Stimulated activated CD8-positive, alpha-beta memory T cell treated with anti-CD3 and anti-CD28 coated beads, Interleukin-15, amount 100 ng/mL, for 48 hours (primary cell): ENCODE measurements around the gene TENM3.
"Not testable (repeated sequence)": the region's sequence is repeated elsewhere in the genome, so short reads cannot be mapped to it uniquely, and the experiment has no call there.

Experiments
- DNase-seq, 2 donors: peaks; one replicate each; pipeline ENCODE4 v3.0.0-alpha.2; 2020; ENCODE audit warnings: low read depth in 2 of 2

The TENM3 gene

DNA sequence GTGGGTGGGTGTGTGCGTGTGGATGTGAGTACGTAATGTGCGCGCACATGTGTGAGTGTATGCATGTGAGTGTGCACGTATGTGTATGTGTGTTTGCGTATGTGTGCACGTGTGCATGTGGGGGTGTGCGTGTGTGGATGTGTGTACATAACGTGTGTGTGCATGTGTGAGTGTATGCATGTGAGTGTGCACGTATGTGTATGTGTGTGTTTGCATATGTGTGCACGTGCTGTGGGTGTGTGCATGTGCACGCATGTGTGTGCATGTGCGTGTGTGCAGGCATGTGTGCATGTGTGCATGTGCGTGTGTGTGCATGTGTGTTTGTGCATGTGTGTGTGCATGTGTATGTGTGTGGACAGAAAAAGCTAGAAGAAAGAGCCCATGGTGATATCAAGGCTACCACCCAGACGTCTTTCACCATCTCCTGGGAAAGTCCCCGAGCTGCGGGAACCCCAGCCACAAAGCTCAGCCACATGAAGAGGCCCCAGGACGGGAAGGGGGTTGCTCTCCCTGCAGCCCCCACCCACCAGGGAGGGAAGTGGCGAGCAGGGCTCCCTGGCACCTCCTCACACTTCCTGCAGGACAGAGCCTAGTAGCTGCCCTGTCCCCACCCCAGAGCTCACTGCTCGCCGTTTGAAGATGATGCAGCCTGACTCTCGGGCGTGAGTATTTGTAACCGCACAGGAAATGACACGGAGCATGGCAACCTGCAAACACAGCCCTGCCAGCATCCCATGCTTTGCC lies 565.6 kb downstream of the TENM3 start:
- peak; percentile 43 to 48 for DNase-seq

DNA sequence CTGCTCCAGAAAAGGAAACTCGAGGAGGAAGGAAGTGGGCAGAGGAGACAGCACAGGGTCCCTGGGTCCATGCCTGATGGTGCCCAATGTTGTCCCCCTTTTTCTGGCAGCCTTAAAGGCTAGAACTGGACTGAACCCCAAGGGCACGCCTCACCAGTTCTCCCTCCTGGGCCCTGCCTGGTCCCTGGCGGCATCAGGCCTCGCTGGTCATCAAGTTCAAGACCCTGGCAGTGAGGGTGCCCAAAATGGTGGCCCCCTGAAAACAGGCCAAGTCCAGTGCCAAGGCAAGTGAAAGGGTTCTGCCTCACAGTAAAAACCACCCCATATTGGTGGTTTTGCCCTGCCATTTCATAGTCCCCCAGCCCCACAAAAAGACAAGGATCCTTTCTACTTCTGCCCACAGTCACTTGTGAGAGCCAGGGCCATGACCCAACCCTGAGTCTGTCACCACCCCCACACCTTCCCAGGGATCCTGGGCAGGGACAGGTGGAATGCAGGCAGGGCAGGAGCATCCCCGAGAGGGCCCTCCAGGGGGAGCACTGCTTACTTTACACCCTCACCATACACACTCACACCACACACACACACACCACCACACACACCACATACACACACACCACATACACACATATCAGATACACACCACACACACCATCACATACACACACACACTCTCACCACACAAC lies 566.4 kb downstream of the TENM3 start:
- DNase-seq = no peak

DNA sequence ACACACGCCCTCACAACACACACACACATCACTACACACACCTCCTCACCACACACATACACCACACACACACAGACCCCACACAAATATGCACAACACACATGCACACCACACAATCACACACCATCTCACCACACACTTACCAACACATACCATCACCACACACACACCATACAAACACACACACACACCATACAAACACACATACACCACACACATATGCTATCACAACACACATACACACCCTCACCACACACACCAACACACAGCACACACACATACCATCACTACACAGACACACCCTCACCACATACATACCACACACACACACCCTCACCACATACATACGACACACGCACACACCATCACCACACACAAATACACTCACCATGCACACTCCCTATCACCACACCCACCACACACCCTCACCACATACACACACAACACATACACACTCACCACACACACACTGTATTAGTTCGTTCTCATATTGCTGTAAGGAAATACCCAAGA lies 567.0 kb downstream of the TENM3 start:
- DNase-seq = no peak

DNA sequence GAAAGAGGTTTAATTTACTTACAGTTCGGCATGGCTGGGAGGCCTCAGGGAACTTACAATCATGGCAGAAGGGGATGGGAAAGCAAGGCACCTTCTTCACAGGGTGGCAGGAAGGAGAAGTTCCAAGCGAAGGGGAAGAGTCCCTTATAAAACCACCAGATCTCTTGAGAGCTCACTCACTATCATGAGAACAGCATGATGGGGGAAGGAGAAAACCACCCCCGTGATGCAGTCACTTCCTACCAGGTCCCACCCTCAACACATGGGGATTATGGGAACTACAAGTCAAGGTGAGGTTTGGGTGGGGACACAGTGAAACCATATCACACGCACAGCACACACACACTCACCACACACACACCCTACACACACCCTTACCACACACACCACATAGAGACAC lies 569.7 kb downstream of the TENM3 start:
- DNase-seq = no peak

DNA sequence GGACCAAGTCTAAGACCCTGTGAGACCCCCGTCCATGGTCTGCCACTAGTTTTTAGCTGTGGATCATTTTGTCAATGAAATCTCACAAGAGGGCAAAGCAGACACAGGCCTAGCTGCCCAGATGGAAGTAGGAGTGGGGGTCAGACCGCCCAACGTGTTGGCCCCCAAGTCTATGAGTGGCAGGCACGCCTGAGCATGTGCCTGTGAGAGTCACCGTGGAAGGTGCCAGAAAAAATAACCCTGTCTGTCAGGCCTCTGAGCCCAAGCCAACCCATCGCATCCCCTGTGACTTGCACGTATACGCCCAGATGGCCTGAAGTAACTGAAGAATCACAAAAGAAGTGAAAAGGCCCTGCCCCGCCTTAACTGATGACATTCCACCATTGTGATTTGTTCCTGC lies 570.9 kb downstream of the TENM3 start:
- DNase-seq = not testable (repeated sequence)

DNA sequence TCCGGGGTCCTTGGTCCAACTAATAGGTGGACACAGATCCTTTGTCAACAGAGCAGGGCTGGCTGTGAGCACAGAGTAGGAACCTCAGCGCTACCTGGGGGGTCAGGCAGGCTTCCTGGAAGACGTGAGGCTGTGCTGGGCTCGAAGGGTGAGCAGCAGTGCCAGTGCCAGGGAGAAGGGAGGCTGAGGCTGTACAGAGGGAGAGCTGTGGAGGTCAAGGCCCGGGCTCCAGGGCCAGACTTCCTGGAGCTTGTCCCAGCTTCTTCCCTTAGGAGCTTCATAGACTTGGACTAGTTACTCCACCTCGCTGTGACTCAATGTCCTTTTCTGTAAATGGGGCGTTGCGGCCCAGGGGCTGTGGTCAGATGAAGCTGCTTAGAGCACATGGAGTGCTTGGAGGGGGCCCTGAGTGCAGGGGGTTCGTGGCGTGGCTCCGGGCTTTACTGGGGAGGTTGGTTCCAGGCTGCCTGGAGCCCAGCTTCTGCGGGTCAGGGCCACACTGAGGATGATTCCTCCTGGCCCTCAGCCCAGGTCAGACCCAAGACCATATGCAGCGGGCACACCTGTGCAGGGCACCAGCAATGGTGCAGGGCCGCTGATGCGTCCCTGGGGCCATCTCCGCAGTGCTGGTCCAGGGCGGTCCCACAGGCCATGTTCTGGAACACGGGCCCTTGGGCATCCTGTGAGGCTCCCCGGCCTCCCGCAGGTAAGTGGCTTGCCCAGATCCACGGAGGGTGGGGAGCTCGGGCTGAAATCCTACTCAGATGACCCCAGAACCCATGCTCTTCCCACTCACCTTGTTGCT lies 575.9 kb downstream of the TENM3 start:
- no peak for DNase-seq

DNA sequence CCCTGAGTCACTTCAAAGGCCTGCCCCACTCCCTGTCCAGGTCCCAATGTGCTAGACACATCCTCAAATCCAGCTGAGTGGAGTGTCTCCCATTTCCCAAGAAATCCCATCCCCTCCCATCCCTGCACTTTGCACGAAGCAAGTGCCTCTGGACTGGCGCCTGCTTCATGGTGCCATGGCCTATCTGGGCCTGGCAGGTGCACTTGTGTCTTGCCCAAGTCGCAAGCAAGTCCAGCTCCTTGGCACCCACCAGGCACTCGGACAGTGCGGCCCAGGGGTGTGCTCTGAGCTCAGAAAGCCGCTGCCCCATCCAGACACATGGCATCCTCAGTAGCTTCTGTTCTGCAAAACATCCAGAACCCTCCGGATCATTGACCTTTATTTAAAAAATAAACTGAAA lies 576.5 kb downstream of the TENM3 start:
- DNase-seq = no peak

DNA sequence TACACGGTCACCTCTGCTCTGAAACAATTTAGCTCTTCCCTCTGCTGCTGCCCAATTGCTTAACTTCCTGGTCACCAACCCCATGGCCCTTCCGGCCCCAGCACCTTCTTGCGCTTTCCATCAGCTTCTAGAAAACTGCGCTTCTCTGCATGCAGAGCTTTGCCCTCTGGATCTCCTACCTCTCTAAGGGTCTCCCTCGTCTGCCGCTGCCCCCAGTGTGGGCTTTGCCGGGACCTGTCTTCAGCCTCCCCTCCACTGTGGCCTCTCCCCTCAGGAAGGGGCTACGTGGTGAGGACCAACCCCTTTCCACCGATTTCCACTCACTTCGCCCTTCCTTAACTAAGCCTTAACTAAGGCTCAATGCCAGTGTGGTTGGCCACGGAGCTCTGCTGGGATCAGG lies 579.4 kb downstream of the TENM3 start:
- DNase-seq = no peak

DNA sequence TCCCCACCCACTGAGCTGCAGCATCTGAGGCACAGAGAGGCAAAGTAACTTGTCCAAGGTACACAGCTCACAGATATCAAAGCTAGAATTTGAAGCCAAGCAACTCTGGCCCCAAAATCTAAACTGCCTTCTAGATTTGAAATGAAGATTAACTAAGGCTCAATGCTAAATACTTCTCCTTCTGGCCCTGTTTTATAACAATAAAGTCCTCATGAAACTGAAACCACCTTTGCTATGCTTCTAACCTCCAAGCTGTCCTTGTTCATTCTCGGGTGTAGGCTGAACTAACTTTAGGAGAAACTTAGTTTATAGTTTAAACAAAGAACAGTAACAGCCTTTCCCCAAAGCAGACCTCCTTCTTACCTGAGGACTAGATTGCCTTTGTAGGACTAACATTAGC lies 580.4 kb downstream of the TENM3 start:
- DNase-seq = no peak

DNA sequence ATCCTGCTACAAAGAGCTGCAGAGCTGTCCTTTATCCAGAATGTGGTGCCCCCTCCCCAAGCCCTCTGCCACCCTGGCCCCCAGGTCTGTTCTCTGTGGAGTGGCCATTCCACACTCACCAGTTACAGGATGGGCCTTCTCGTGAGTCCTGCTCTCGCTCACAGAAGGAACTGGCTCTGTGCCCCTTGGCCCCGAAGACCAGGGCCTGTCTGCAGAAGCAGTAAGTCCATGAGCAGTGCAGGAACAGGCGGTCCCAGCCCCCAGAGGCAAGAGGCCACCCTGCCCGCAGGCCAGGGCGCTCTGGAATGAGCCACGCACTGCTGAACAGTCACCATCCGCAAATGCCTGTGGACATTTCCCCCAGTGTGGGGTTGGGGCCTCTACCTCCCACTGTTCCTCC lies 581.8 kb downstream of the TENM3 start:
- no peak for DNase-seq

DNA sequence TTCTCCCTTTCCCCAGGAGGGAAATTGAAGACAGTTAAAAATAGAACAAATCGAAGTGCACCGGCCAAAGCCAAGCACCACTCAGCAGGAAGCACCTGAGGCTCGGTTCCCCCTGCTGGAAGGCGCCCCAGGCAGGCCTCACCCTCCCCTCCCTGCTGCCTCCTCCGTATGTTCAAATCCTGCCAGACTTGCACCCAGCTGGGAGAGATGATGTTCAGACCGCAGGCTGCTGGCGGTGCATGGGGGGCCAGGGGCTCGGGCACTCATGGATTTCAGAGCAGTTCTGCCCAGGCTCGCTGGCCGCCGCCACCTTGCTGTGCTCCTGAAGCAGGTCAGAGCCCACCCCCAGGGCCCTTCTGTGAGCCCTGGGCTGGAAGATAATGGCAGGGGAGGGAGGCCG lies 582.6 kb downstream of the TENM3 start:
- DNase-seq = no peak

DNA sequence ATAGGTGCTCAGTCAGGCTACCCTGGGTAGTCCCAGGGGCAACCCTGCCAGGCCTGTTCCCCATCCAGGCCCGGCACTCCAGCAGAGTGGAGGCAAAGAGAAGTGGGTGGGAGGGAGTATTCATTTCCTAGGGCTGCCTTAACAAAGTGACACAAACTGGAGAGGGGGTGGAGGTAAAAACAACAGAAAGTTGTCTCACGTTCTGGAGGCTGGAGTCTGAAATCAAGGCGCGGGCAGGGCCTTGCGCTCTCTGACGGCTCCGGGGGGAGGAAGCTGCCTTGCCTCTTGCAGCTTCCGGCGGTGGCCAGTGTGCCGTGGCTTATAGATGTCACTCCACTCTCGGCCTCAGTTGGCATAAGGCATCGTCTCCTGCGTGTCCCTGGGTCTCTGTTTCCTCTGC lies 583.2 kb downstream of the TENM3 start:
- no peak for DNase-seq

DNA sequence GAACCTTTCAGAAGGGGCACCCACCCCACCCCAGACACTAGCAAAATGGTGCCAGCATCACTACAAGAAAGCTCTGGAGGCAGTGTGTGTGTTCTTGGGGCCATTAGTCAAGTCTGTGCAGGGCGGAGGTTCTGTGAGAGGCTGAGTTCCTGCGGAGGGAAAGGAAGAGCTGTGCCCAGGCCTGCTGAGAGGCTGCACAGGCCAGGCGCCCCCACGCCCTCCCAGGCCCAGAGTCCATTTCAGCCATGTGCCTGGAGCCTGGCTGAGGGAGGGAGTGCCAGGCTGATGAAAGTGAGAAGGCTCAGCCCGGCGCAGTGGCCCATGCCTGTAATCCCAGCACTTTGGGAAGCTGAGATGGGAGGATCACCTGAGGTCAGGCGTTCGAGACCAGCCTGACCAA lies 584.0 kb downstream of the TENM3 start:
- no peak for DNase-seq

DNA sequence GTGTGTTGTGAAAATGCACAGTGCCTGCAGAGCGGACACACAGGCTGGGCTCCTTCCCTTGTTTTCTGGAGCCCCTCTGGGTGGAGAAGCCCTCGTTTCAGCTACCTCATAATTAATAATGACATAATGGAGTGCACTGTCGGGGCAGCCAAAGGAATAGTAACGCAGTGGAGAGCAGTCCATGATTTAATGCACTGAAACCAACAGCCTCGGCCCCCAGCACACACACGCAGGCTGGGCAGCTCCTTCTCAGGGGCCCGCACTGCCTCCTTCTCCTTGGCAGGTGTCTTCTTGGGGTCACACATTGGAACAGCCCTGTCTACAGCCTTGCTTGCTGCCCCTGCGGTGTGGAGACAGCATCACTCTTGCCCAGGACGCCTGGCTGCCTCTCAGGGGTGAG lies 584.8 kb downstream of the TENM3 start:
- DNase-seq = no peak

DNA sequence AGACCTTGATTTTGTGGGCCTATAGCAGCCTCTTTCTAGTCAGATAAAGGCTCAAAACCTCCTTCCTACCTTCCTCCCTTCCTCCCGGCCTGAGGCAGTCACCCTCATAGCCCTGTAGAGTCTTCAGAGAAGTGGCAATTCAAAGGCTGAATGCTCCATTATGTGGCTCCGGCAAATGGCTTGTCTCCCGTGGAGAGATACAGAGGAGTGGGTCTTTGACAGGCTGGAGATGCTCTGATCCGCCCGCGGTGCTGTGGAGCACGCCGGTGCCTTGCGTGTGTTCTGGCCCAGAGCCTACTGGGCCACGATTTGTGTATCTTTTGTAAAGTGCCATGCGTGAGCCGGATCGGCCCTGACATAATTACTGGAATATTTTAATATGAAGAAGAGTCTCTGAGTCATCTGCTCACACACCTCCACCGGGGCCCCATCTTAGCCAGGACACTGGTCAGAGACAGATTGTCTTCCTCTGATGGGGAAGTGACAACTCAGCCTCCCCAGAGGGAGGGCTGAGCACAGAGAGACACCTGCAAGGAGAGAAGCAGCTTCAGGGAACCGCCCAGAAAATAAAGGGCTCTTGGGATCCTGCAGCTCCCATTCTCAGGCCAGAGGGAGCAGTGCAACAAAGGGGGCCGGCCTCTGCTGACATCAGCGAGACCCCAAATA lies 585.3 kb downstream of the TENM3 start:
- DNase-seq = no peak

DNA sequence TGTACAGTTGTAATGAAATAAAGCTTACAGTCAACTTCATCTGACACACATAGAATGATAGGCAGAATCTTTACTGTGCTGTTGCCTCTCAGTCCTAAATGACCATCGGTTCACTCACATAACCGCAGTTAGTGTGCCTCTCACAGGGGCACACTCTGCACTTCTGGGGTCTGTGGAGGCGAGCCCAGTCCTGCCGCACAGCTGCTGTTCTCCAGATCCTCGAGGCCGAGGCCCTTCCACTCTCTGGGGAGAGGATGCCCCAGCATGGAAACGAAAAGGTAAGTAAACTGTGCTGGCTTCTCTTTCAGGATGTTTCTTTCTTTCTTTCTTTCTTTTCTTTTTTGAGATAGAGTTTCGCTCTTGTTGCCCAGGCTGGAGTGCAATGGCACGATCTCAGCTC lies 586.0 kb downstream of the TENM3 start:
- no peak for DNase-seq

DNA sequence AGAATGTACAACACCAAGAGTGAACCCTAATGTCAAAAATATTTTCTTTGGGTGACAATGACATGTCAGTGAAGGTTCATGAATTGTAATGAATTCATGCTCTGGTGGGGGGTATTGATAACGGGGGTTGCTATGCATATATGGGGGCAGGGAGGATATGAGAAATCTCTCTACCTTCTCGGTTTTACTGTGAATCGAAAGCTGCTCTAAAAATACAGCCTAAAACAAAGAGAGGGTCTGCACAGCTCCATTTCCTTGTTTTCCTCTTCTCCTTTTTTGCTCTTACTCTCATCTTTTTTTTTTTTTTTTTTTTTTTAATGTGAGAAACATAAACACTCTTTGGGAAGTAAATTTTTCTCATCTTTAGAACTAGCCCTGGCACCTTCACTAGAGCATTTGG lies 588.2 kb downstream of the TENM3 start:
- no peak for DNase-seq

DNA sequence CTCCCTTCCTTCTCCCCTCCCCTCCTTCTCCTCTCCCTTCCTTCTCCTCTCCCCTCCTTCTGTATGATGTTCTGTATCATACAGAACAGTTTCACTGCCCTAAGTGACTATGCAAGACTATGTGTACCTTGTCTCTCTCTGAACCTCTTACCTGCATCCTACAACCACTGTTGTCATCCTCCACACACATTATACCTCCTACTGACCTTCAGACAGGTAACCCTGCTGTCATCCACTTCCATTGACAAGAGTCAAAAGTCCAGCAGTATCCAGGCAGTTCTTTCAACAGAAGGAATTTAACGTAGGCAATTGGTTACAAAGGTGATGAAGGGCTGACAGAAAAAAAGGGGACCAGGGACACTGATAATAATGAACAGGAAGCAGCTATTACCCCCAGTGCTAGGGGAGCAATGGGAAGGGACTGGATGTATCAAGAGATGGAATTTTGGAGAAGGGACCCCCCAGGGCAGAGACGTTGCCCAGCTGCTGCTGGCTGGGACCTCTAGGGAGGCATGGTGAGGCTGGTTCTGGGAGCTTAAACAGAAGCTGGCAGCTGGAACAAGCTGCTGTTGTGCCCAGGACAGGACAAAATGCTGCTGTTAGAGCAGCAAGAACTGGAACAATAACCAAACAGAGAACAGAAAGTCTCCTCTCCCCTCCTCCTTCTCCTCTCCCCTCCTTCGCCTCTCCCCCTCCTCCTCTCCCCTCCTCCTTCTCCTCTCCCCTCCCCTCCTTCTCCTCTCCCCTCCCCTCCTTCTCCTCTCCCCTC lies 589.3 kb downstream of the TENM3 start:
- DNase-seq = no peak

DNA sequence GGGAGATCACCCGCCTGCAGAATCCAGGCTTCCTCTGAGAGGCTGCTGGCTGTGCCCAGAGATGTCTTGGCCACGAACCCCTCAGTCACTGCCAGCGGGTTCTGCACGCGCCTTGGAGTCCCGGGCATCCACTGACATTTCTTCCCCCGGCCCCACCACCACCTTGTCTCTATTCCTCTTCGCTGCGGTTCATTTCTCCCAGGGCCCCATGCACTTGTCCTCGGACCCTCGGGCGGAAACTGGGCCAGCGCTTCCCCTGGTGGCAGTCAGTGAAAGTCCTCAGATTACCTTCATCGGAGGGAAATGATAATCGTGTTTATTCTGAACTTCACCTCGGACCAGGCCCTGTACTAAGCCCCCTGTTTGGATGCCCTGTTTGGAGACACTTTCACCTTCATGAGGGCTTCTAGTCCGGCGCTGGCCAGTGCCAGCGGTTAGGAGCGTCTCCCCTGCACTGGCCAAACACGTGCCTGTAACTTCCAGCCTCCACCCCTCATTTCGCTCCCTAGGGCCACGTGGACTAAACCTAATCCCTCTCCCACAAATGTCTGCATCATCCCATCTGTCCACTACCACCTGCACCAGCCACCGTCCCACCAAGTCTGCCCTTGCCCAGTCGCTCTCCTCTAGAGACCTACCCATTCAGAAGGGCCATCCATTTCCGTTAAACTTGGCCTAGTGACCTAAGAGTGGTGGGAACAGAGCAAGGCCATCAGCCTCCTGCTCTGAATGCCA lies 592.0 kb downstream of the TENM3 start:
- DNase-seq = no peak

DNA sequence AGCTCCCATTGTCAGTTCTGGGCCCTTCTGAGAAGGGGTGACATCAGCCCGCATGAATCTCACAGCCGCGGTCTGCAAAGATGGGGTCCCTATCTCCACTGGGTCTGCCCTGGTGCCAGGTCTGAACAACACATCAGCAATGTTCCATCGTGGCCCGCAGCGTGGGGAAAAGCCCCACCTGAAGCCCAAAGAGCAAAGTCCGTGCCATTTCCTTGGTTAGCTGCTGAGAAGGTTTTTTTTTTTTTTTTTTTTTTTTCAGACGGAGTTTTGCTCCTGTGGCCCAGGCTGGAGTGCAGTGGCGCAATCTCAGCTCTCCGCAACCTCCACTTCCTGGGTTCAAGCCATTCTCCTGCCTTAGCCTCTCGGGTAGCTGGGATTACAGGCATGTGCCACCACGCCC lies 594.6 kb downstream of the TENM3 start:
- DNase-seq = no peak

DNA sequence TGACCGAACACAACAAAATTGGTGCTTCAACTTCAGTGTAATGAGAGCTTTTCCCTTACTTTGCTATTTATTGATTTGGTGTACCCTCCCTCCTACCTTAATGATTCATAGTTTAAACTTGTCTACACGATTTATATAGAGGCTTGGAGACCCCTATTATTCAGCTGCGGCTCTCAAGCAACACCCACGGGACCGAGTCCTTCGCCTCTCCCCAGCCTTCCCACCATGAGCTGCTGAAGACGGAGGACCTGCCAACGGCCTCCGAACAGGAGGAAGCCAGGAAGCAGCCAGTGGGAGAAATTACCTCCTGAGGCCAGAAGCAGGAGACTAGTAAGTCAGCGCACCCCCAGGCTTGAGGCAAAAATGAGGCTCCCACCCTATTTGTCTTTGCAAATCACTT lies 595.3 kb downstream of the TENM3 start:
- DNase-seq = no peak
